ENCODE data around the gene ARHGAP6.

- TF ChIP-seq POLR2A (IDR thresholded peaks at IDR 0.05; ENCODE audit: low read depth, low read length) (no peak), POLR2AphosphoS5 (IDR thresholded peaks at IDR 0.05; ENCODE audit: low read depth, low read length) (no peak), TAF1 (IDR thresholded peaks at IDR 0.05; ENCODE audit: borderline replicate concordance, low read depth, low read length) (no peak)
These were observed 540.7 kb downstream of the ARHGAP6 start for GRCh38 chrX:11125060-11125459.

All from GM12892 (cell line).